Mucosa of stomach (tissue), 1 donor: ENCODE measurements around the gene DAPL1.

Source experiments
- H3K27me3 ChIP-seq: one replicate; pipeline ENCODE4 v1.7.0; 2013; ENCODE audit warnings: mild to moderate bottlenecking, low read length; ENCODE audit not compliant: control insufficient read depth, insufficient read depth
- H3K36me3 ChIP-seq: one replicate; pipeline ENCODE4 v1.7.0; 2013; ENCODE audit warnings: low read length; ENCODE audit not compliant: control insufficient read depth, insufficient read depth
- H3K4me1 ChIP-seq: one replicate; pipeline ENCODE4 v1.7.0; 2013; ENCODE audit warnings: mild to moderate bottlenecking, low read length; ENCODE audit not compliant: control insufficient read depth, insufficient read depth
- H3K4me3 ChIP-seq: one replicate; pipeline ENCODE4 v1.7.0; 2013; ENCODE audit warnings: low read length
- H3K9ac ChIP-seq: one replicate; pipeline ENCODE4 v1.7.0; 2013; ENCODE audit warnings: mild to moderate bottlenecking, low read length, moderate library complexity
- H3K9me3 ChIP-seq: one replicate; pipeline ENCODE4 v1.7.0; 2013; ENCODE audit warnings: mild to moderate bottlenecking, low read length, moderate library complexity; ENCODE audit not compliant: control insufficient read depth
- donor health status: Pancreatic carcinoma.

The DAPL1 gene

DNA sequence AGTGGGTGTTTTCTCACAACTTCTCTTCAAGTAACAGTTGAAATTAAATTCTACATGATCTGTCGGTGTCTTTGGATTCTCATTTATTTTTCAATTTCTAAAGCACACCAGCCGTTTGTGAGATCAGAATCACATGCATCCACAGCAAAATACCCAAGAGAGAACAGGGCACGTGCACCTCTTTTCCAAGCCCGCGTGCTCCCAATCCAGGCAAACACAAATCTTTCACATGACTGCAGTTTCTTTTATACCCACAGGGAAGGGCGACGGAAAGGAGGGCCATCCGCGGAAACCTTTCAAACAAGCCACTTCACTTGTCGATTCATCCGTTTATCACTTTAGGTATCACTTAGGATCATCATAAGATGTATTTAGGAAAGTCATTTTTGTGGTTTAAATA, 13.0 kb upstream of the DAPL1 start:
- no peak overlapping the region for H3K9ac ChIP-seq
- no peaks in the 10 kb centered on the region for H3K27me3 ChIP-seq
- no peak overlapping the region for H3K4me3 ChIP-seq
- H3K9me3 ChIP-seq = no peaks in the 10 kb centered on the region
- H3K36me3 ChIP-seq = no peaks in the 10 kb centered on the region
- H3K4me1 ChIP-seq = no peaks in the 10 kb centered on the region

DNA sequence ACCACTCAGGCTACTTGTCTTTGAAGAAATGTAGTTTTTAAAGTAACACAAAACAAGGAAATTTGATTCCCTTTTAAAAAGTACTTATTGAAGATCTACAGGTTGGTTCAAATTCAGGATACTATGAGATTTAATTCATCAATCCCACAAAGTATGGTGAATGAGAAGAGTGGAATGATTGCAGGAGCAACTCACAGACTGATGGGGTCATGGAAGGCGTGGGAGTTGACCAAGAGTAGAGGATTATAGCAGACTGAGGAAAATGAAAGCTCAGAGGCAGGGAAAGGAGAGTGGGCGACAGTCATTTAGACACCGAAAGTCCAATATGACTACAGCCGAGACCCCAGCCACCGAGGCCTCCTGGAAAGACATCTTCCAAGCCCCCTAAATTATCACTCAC, 12.5 kb upstream of the DAPL1 start:
- H3K27me3 ChIP-seq = no peaks in the 10 kb centered on the region

DNA sequence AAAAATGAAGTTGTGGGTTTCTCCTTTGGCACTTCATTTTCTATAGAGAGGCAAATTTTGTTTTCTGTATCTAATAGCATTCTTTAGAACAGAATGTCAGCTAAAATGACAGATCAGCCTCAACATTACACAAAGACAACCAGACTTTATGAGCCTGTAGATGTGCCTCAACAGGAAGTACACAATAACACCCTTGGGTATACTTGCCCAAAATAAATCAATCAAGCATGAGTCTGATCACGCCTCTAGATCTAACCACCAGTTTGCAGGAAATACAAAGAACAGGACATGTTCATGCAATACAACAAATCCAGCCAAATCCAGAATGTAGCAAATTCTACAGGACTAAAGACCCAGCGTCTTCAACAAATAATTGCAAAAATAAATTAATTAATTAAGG, 11.2 kb upstream of the DAPL1 start:
- no peaks in the 10 kb centered on the region for H3K36me3 ChIP-seq
- H3K27me3 ChIP-seq = no peaks in the 10 kb centered on the region
- H3K4me1 ChIP-seq = no peaks in the 10 kb centered on the region
- H3K4me3 ChIP-seq = no peak overlapping the region
- no peaks in the 10 kb centered on the region for H3K9me3 ChIP-seq
- H3K9ac ChIP-seq = no peak overlapping the region

More for the DNA sequence above, 12.5 kb upstream of the DAPL1 start:
- H3K9me3 ChIP-seq = no peaks in the 10 kb centered on the region
- H3K36me3 ChIP-seq = no peaks in the 10 kb centered on the region
- H3K9ac ChIP-seq = no peak overlapping the region
- no peaks in the 10 kb centered on the region for H3K4me1 ChIP-seq
- H3K4me3 ChIP-seq = no peak overlapping the region

DNA sequence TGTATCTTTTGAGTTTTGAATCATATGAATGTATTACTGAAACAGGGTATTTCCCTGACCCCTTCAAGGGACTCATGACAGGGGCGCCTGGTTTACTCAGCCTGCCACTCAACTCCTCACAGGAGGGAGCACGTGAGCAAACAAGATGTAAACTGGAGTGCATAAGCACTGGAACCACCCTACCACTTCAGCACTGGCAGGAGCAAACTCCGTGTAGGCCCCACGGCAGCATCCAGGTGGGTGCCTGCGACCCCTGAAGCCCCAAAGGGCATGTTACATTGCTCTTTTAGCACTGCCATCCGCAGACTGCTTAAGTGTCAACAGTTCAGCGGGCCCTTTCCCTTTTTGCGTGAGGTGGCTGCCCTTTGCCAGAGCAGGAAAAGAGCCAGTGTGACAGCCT, 8.2 kb upstream of the DAPL1 start:
- Histone ChIP-seq H3K9me3 (no peaks in the 10 kb centered on the region), H3K9ac (no peak overlapping the region), H3K27me3 (no peaks in the 10 kb centered on the region), H3K36me3 (no peaks in the 10 kb centered on the region), H3K4me1 (no peaks in the 10 kb centered on the region), H3K4me3 (no peak overlapping the region)

DNA sequence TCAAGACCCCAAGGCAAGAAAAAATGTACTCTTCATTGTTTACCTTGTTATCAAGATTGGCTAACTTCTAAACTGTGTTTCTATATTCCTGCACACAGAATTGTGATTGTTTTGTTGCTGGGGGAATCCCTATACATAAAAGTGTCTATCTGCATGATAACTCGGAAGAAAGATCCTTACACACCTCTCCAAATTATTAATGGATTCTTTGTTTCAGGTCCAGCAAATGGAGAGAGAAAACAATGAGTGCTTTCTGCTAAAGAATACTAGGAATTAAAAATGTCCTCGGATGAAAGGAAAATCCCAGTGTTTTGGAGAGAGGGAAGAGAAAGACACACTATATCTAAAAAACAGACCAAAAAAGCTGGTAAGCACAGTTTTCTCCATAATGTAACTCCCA, 6.2 kb upstream of the DAPL1 start:
- Histone ChIP-seq H3K9ac (no peak overlapping the region), H3K9me3 (no peaks in the 10 kb centered on the region), H3K27me3 (no peaks in the 10 kb centered on the region), H3K36me3 (no peaks in the 10 kb centered on the region), H3K4me1 (no peaks in the 10 kb centered on the region), H3K4me3 (no peak overlapping the region)

DNA sequence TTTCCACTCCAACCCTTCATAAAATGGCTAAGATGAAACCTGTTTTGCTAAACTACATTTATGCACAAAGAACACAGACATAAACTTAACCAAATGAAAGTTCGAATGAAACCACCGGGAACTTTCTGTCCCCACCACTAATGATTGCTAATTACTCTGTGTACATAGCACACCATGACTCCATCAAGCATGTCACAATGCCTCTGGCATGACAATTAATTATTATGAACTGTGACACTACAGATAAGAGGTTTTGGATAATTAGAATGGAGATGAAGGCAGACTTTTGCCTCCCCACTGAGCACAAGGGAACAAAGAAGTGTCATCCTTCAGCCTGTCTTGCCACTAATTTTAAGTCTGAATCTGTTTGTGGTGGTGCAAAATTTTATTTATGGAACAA, 1.5 kb downstream of the DAPL1 start:
- no peaks in the 10 kb centered on the region for H3K27me3 ChIP-seq
- no peaks in the 10 kb centered on the region for H3K36me3 ChIP-seq
- H3K4me3 ChIP-seq = no peak overlapping the region
- no peak overlapping the region for H3K9ac ChIP-seq
- no peaks in the 10 kb centered on the region for H3K4me1 ChIP-seq
- no peaks in the 10 kb centered on the region for H3K9me3 ChIP-seq

DNA sequence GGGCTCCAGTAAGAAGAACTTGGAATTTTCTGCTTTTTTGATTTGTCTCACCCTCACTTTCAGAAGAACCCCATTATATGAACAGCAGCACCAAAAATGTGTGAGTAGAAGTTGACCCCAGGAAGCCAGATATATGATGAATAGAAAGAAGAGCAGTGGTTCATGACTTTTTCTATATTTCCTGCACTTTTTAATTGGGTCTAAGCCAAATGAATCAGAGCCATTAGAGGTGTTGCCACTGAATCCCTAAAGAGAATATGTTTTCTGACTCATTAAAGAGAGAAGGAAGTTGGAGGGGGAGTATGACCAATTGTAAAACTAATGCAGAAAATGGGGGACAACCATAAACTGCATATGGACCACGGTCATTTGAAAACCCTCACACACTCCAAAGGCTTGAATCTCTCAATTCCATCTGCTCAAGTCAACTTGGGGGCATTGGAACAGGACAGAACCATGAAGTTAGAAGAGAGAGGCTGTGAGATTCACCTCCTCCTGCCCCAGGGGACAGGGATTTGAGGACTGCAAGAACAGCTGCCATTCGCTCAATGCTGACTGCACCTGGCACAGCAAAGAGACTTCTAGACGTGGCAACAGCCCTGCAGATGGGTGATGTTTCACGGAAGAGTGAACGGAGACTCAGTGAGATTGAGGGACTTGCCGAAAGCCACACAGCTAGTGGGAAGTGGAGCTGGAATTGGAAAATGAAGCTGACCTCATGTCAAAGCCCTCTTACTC, 3.0 kb downstream of the DAPL1 start:
- Histone ChIP-seq H3K9ac (no peak overlapping the region), H3K4me3 (no peak overlapping the region), H3K4me1 (no peaks in the 10 kb centered on the region), H3K9me3 (no peaks in the 10 kb centered on the region), H3K36me3 (no peaks in the 10 kb centered on the region), H3K27me3 (no peaks in the 10 kb centered on the region)

DNA sequence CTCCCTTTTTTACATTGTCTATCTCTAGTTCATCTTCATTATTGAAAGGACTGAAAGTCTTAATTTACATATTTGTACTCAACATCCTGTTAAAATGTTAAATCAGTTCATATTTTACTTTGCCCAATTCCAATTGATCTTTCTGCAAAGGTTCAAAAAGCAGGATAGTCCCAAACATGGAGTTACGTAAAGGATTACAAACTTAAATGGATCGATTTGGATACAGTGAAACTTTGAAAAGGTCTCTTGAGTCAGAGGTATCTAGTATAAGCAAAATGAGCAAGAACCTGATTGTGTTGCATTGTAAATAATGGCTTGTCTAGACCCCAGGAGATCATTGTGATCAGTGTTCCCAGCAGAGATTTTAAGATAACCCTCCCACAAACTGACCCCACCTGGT, 4.1 kb downstream of the DAPL1 start:
- Histone ChIP-seq H3K36me3 (no peaks in the 10 kb centered on the region), H3K9me3 (no peaks in the 10 kb centered on the region), H3K4me1 (no peaks in the 10 kb centered on the region), H3K9ac (no peak overlapping the region), H3K27me3 (no peaks in the 10 kb centered on the region), H3K4me3 (no peak overlapping the region)

DNA sequence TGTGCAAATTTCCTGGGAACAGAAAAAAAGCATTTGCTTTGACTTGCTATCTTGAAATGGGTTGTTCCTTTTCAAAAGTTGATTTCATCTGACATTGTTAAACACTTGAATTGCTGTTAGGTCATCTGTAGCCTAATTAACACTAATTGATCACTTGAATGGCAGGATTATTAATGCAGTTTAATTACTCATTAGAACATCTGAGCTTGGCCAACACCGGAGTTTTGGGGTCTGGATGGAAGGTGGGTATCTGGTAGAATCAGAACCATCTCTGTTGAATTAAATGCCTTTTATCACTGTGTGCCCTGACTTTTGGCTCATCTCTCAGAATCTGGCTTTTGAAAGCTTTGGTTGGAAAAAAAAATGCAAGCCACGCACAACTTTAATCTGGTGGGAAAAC, 8.4 kb downstream of the DAPL1 start:
- no peaks in the 10 kb centered on the region for H3K9me3 ChIP-seq
- H3K36me3 ChIP-seq = no peaks in the 10 kb centered on the region
- no peak overlapping the region for H3K9ac ChIP-seq
- H3K4me3 ChIP-seq = no peak overlapping the region
- H3K4me1 ChIP-seq = no peaks in the 10 kb centered on the region
- H3K27me3 ChIP-seq = no peaks in the 10 kb centered on the region

DNA sequence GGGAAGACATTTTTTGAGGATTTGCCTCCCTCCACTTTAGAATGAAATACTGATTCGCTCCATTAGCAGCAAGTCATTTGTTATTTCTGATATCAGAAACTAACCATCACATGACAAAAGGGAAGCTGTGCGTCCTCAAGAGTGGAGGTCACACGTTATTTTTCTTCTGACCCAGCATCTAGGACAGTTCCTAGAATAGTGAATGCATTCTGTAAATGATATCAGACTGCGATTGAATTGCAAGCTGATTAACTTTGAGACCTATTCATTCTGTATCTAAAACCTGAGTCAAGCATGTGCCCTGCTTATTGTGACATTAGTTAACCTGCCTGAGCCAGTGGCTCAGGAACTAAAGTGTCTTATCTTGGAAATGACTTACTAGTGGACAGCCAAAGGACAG, 10.1 kb downstream of the DAPL1 start:
- no peak overlapping the region for H3K9ac ChIP-seq
- H3K4me1 ChIP-seq = no peaks in the 10 kb centered on the region
- H3K4me3 ChIP-seq = no peak overlapping the region
- H3K36me3 ChIP-seq = no peaks in the 10 kb centered on the region
- no peaks in the 10 kb centered on the region for H3K27me3 ChIP-seq
- no peaks in the 10 kb centered on the region for H3K9me3 ChIP-seq

DNA sequence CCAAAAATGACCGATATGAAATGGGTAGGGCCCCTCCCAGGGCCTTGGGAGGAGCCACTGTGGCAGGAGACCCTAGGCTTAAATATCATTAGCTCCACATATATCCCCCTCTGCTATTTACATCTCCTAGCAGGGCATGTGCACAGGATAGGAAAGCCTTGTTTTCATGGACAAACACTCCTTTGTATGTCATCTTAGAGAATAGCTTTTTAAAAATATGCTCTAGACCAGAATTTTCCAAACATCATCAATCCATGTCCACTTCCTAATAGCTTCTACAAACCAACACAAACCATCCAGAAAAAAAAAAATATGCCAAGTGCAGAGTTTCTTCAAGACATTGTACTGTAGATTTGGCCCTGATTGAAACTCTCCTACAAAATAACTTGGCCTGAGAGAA, 10.8 kb downstream of the DAPL1 start:
- no peaks in the 10 kb centered on the region for H3K9me3 ChIP-seq
- H3K36me3 ChIP-seq = no peaks in the 10 kb centered on the region
- no peaks in the 10 kb centered on the region for H3K27me3 ChIP-seq
- H3K9ac ChIP-seq = no peak overlapping the region
- no peak overlapping the region for H3K4me3 ChIP-seq
- H3K4me1 ChIP-seq = peaks cover 2% of the 10 kb centered on the region

DNA sequence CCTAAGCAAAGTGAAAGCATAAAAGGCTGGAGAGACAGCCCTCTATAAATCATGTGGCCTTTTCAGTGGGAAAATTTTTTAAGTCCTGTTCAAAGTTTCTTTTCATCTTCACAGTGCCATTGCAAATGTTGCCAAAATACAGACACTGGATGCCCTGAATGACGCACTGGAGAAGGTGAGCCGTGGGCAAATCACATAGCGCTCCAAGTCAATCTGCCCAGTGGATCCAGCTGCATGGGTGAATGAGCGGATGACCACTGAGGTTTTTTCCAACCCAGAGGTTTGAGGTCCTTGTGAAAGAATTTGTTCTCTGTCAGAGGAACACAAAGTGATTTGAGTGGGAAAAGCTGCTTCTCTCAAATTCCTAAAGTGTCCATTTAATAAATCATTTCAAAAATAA, 11.8 kb downstream of the DAPL1 start:
- Histone ChIP-seq H3K36me3 (no peaks in the 10 kb centered on the region), H3K9ac (no peak overlapping the region), H3K27me3 (no peaks in the 10 kb centered on the region), H3K9me3 (no peaks in the 10 kb centered on the region), H3K4me3 (no peak overlapping the region), H3K4me1 (peaks cover 7% of the 10 kb centered on the region)

DNA sequence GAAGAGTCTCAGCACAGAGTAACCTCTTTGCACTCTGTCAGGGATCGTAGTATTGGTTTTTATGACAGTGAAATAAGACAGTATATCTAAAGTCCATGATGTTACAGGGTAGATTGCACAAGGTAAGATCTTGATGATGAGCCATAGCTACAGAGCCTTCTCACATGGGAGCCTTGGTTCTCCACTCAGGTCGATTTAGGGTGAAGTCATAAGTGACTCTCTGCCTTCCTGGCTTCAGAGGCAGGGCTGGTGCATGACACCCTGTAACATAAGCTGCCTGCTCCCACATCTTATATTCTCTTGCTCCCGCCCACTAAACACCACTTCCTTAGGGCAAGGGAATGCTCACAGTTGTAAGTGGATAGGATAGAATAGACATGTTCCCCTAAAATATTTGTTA, 13.3 kb downstream of the DAPL1 start:
- H3K9ac ChIP-seq = no peak overlapping the region
- peaks cover 7% of the 10 kb centered on the region for H3K4me1 ChIP-seq
- H3K36me3 ChIP-seq = no peaks in the 10 kb centered on the region
- H3K9me3 ChIP-seq = no peaks in the 10 kb centered on the region
- H3K4me3 ChIP-seq = no peak overlapping the region
- no peaks in the 10 kb centered on the region for H3K27me3 ChIP-seq
